GM03348 (cell line): ENCODE results near the gene OR1L6.

Source experiments
- DNase-seq: peaks from one replicate; pipeline ENCODE4 v3.0.0; 2012; ENCODE audit warnings: low spot score

OR1L6 gene

GRCh38 chr9:122742003-122742402 lies at the start of gene OR1L6:
OR1L6 (plus strand) TSS chr9:122742303; CDS start chr9:122749848, 7,545 bp downstream.
- no peak for DNase-seq

- DNase-seq: no peak
Observed at GRCh38 chr9:122695696-122696095, 46.4 kb upstream of the OR1L6 start.

GRCh38 chr9:122718038-122718437 lies 24.1 kb upstream of the OR1L6 start:
- DNase-seq: no peak

- DNase-seq: no peak
Observed at GRCh38 chr9:122719218-122719617, 22.9 kb upstream of the OR1L6 start.

GRCh38 chr9:122723690-122724089 lies 18.4 kb upstream of the OR1L6 start, which contains the start of gene OR1L4:
OR1L4 (plus strand) TSS chr9:122723990; CDS start chr9:122723990, 0 bp downstream.
- DNase-seq: no peak

GRCh38 chr9:122754825-122755224 lies 12.7 kb downstream of the OR1L6 start:
- DNase-seq: no peak

- DNase-seq: no peak
Observed at GRCh38 chr9:122767817-122768216, 25.7 kb downstream of the OR1L6 start.

GRCh38 chr9:122777052-122777451 lies 34.9 kb downstream of the OR1L6 start:
- no peak for DNase-seq

- DNase-seq: peak; percentile 78
Observed at GRCh38 chr9:122777935-122778627, 36.0 kb downstream of the OR1L6 start.

GRCh38 chr9:122779181-122779580 lies 37.1 kb downstream of the OR1L6 start:
- DNase-seq: no peak

GRCh38 chr9:122780026-122780425 lies 37.9 kb downstream of the OR1L6 start:
- no peak for DNase-seq

- no peak for DNase-seq
Observed at GRCh38 chr9:122781671-122782070, 39.6 kb downstream of the OR1L6 start.

- no peak for DNase-seq
Observed at GRCh38 chr9:122785269-122785668, 43.2 kb downstream of the OR1L6 start.

GRCh38 chr9:122786338-122786737 lies 44.2 kb downstream of the OR1L6 start:
- DNase-seq: no peak

- DNase-seq: no peak
Observed at GRCh38 chr9:122788831-122789230, 46.7 kb downstream of the OR1L6 start, which contains the start of gene OR5C1. OR5C1 (plus strand) TSS chr9:122788933; CDS start chr9:122788933, 0 bp downstream.

- DNase-seq: no peak
Observed at GRCh38 chr9:122789256-122790046, 47.3 kb downstream of the OR1L6 start.

GRCh38 chr9:122791872-122792669 lies 50.0 kb downstream of the OR1L6 start:
- no peak for DNase-seq

- DNase-seq: no peak
Observed at GRCh38 chr9:122797316-122798063, 55.4 kb downstream of the OR1L6 start.
